ENCODE results near the gene HIPK2. TPM values are rescaled to one million over a fixed set of nuclear protein-coding genes. Genes with fewer than 3 reads are reported as not detected.

Gene HIPK2
- total RNA-seq, 1 donor from 2014 or later: 5.7 TPM

DNA sequence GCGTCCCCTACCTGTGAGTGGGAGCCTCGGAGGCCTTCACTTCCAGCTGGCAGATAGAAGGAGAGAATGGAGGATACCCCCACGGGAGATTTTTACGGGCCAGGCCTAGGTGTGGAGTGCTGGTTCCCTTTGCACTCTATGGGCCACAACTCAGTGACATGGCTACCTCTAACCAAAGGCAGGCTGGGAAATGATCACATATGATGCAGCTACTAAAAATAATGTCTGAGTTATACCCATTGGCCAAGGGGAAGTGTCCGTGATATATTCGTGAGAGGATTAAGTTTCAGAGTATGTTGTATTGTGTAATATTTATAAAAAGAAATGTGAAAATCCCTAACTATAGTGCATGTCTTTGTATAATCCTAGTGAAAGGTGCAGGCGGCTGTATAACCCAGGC lies 13.5 kb upstream of the HIPK2 start:
- Histone ChIP-seq H3K27ac (ENCODE audit: low read depth, low read length) (no peak overlapping the region), H3K4me3 (ENCODE audit: low read length in 3 of 3) (no peak overlapping the region), H3K9me3 (ENCODE audit: control insufficient read depth in 3 of 3, low read length in 3 of 3) (no peaks in the 10 kb centered on the region), H3K4me1 (ENCODE audit: control insufficient read depth in 3 of 3, insufficient read depth in 3 of 3, low read length in 3 of 3) (no peaks in the 10 kb centered on the region), H3K36me3 (ENCODE audit: control insufficient read depth in 3 of 3, insufficient read depth in 3 of 3, low read length in 3 of 3) (no peaks in the 10 kb centered on the region), H3K9ac (ENCODE audit: low read depth in 1 of 3, low read length in 3 of 3) (no peak overlapping the region), H3K27me3 (ENCODE audit: control insufficient read depth in 3 of 3, insufficient read depth in 3 of 3, low read length in 3 of 3) (peaks cover 0 to 3% (median 0%) of the 10 kb centered on the region in 3 donors)

GRCh38 chr7:139784648-139785047 lies 6.8 kb upstream of the HIPK2 start:
- Histone ChIP-seq H3K4me1 (ENCODE audit: control insufficient read depth in 3 of 3, insufficient read depth in 3 of 3, low read length in 3 of 3) (no peaks in the 10 kb centered on the region), H3K9me3 (ENCODE audit: control insufficient read depth in 3 of 3, low read length in 3 of 3) (no peaks in the 10 kb centered on the region), H3K4me3 (ENCODE audit: low read length in 3 of 3) (no peak overlapping the region)

DNA sequence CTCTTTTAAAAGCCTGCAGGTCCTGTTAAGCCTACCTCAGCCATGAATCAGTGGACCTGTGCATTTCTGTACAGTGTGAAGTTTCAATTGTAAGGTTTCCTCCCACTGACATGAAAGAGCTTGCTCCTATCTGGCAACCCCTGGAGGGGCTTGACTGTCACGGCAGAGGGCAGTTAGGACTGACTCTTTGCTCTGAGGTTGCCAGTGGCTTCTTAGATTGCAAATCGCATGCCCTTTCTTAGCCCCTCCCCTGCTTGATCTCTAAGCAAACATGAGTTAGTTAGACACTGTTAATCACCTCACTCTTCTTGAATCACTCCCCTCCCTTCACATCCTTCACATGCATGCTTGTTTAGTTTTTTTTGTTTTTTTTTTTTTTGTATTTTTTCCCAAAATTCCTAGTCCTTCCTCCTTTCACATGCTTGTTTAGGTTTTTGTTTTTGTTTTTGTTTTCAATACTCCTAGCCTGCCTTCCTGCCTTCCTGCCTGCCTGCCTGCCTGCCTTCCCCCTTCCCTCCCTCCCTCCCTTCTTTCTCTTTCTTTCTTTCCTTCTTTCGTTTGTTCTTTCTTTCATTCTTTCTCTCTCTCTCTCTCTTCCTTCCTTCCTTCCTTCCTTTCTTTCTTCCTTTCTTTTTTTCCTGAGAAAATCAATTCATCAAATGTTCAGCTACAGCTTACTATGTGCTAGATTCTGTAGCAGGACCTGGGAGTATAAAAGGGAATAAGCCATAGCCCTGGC lies 6.0 kb upstream of the HIPK2 start:
- no peaks in the 10 kb centered on the region for H3K36me3 ChIP-seq (ENCODE audit: control insufficient read depth in 3 of 3, insufficient read depth in 3 of 3, low read length in 3 of 3)
- H3K27me3 ChIP-seq (ENCODE audit: control insufficient read depth in 3 of 3, insufficient read depth in 3 of 3, low read length in 3 of 3): peaks cover 3 to 10% (median 5%) of the 10 kb centered on the region in 3 donors
- no peak overlapping the region for H3K27ac ChIP-seq (ENCODE audit: low read depth, low read length)
- no peaks in the 10 kb centered on the region for H3K9me3 ChIP-seq (ENCODE audit: control insufficient read depth in 3 of 3, low read length in 3 of 3)
- peaks cover under 1 to 2% (median under 1%) of the 10 kb centered on the region in 3 donors for H3K4me1 ChIP-seq (ENCODE audit: control insufficient read depth in 3 of 3, insufficient read depth in 3 of 3, low read length in 3 of 3)
- H3K9ac ChIP-seq (ENCODE audit: low read depth in 1 of 3, low read length in 3 of 3): no peak overlapping the region
- H3K4me3 ChIP-seq (ENCODE audit: low read length in 3 of 3): no peak overlapping the region

More at GRCh38 chr7:139784648-139785047, 6.8 kb upstream of the HIPK2 start:
- Histone ChIP-seq H3K27ac (ENCODE audit: low read depth, low read length) (no peak overlapping the region), H3K9ac (ENCODE audit: low read depth in 1 of 3, low read length in 3 of 3) (no peak overlapping the region), H3K27me3 (ENCODE audit: control insufficient read depth in 3 of 3, insufficient read depth in 3 of 3, low read length in 3 of 3) (peaks cover 3 to 8% (median 5%) of the 10 kb centered on the region in 3 donors), H3K36me3 (ENCODE audit: control insufficient read depth in 3 of 3, insufficient read depth in 3 of 3, low read length in 3 of 3) (no peaks in the 10 kb centered on the region)

GRCh38 chr7:139782932-139783331 lies 5.1 kb upstream of the HIPK2 start:
- Histone ChIP-seq H3K4me3 (ENCODE audit: low read length in 3 of 3) (no peak overlapping the region), H3K9me3 (ENCODE audit: control insufficient read depth in 3 of 3, low read length in 3 of 3) (no peaks in the 10 kb centered on the region), H3K4me1 (ENCODE audit: control insufficient read depth in 3 of 3, insufficient read depth in 3 of 3, low read length in 3 of 3) (peaks cover 6 to 8% (median 7%) of the 10 kb centered on the region in 3 donors), H3K36me3 (ENCODE audit: control insufficient read depth in 3 of 3, insufficient read depth in 3 of 3, low read length in 3 of 3) (no peaks in the 10 kb centered on the region), H3K27me3 (ENCODE audit: control insufficient read depth in 3 of 3, insufficient read depth in 3 of 3, low read length in 3 of 3) (peaks cover 3 to 10% (median 5%) of the 10 kb centered on the region in 3 donors), H3K9ac (ENCODE audit: low read depth in 1 of 3, low read length in 3 of 3) (no peak overlapping the region), H3K27ac (ENCODE audit: low read depth, low read length) (no peak overlapping the region)

DNA sequence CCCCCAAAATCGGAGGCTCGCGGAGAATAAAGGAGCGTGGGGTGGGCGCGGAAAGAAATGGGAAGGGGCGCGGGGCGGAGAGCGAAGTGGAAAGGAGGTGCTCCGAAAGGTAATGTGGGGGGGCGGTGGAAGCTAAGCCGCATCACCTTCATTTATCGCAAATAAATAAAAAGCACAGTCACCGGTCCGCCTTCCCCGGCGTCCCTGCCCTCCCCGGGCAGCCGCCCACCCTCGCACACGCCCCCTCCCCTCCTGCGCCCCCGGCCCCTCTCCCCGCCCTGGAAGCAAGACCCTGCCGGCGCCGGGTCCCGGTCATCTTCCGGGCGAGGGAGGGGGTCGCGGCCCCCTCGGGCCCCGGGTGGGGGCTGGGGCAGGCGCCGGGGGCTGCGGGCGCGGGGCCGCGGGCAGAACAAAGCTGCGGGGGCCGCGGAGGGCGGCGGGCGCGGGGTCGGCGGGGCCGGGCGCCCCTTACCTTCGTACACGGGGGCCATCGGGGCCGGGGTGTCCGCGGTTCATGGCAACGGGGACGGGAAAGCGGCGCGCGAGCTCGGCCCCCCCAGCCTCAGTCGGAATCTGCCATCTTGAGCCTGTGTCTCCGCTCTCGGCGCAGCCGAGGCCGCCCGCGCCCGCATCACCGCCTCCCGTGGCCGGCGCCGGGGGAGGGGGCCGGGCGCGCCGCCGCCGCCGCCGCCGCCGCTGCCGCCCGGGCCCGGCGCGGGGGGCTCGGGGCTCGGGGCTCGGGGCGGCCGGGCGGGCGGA lies 486 bp downstream of the HIPK2 start:
- peak overlapping the region; percentile 81 for H3K27ac ChIP-seq (ENCODE audit: low read depth, low read length)
- peaks cover 17 to 25% (median 17%) of the 10 kb centered on the region in 3 donors for H3K4me1 ChIP-seq (ENCODE audit: control insufficient read depth in 3 of 3, insufficient read depth in 3 of 3, low read length in 3 of 3)
- no peaks in the 10 kb centered on the region for H3K9me3 ChIP-seq (ENCODE audit: control insufficient read depth in 3 of 3, low read length in 3 of 3)
- H3K4me3 ChIP-seq (ENCODE audit: low read length in 3 of 3): peak overlapping the region; percentile 84 to 95 (median 86)
- H3K36me3 ChIP-seq (ENCODE audit: control insufficient read depth in 3 of 3, insufficient read depth in 3 of 3, low read length in 3 of 3): no peaks in the 10 kb centered on the region
- H3K9ac ChIP-seq (ENCODE audit: low read depth in 1 of 3, low read length in 3 of 3): peak overlapping the region; percentile 88 to 95 (median 90)
- peaks cover 0 to 2% (median 0%) of the 10 kb centered on the region in 3 donors for H3K27me3 ChIP-seq (ENCODE audit: control insufficient read depth in 3 of 3, insufficient read depth in 3 of 3, low read length in 3 of 3)

GRCh38 chr7:139776486-139777132 lies 1.2 kb downstream of the HIPK2 start:
- Histone ChIP-seq H3K27me3 (ENCODE audit: control insufficient read depth in 3 of 3, insufficient read depth in 3 of 3, low read length in 3 of 3) (peaks cover 0 to 2% (median 0%) of the 10 kb centered on the region in 3 donors), H3K36me3 (ENCODE audit: control insufficient read depth in 3 of 3, insufficient read depth in 3 of 3, low read length in 3 of 3) (no peaks in the 10 kb centered on the region), H3K9me3 (ENCODE audit: control insufficient read depth in 3 of 3, low read length in 3 of 3) (no peaks in the 10 kb centered on the region), H3K27ac (ENCODE audit: low read depth, low read length) (peak overlapping the region; percentile 81), H3K4me1 (ENCODE audit: control insufficient read depth in 3 of 3, insufficient read depth in 3 of 3, low read length in 3 of 3) (peaks cover 17 to 25% (median 17%) of the 10 kb centered on the region in 3 donors), H3K9ac (ENCODE audit: low read depth in 1 of 3, low read length in 3 of 3) (peak overlapping the region; percentile 88 to 95 (median 90)), H3K4me3 (ENCODE audit: low read length in 3 of 3) (peak overlapping the region; percentile 84 to 95 (median 86))

DNA sequence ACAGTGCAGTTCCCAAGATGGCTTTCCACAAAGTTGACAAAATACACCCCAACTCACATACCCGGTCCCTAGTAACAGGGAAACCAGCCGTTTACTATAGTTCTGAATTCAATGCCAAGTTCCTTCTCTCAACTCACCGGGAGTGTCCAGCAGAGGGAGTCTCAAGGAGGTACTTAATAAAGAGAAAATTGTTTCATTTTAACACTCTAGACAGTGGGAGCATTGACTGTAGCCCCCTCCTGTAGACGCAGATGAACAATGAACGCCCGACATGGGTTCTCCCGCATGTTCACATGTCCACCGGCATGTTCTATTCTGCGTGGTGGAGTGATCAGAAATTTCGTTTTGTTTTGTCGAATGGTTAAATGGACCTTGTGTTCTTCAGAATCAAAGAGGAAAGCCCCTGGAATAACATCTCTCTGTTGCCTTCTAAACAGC lies 1.9 kb downstream of the HIPK2 start:
- Histone ChIP-seq H3K27me3 (ENCODE audit: control insufficient read depth in 3 of 3, insufficient read depth in 3 of 3, low read length in 3 of 3) (peaks cover 0 to 2% (median 0%) of the 10 kb centered on the region in 3 donors), H3K27ac (ENCODE audit: low read depth, low read length) (peak overlapping the region; percentile 81), H3K9me3 (ENCODE audit: control insufficient read depth in 3 of 3, low read length in 3 of 3) (no peaks in the 10 kb centered on the region), H3K9ac (ENCODE audit: low read depth in 1 of 3, low read length in 3 of 3) (peak overlapping the region; percentile 88 to 95 (median 90)), H3K4me3 (ENCODE audit: low read length in 3 of 3) (peak overlapping the region; percentile 84 to 95 (median 86)), H3K36me3 (ENCODE audit: control insufficient read depth in 3 of 3, insufficient read depth in 3 of 3, low read length in 3 of 3) (no peaks in the 10 kb centered on the region), H3K4me1 (ENCODE audit: control insufficient read depth in 3 of 3, insufficient read depth in 3 of 3, low read length in 3 of 3) (peaks cover 17 to 25% (median 17%) of the 10 kb centered on the region in 3 donors)

GRCh38 chr7:139774376-139774775 lies 3.4 kb downstream of the HIPK2 start:
- peaks cover 17 to 26% (median 17%) of the 10 kb centered on the region in 3 donors for H3K4me1 ChIP-seq (ENCODE audit: control insufficient read depth in 3 of 3, insufficient read depth in 3 of 3, low read length in 3 of 3)
- no peak overlapping the region for H3K27ac ChIP-seq (ENCODE audit: low read depth, low read length)
- H3K36me3 ChIP-seq (ENCODE audit: control insufficient read depth in 3 of 3, insufficient read depth in 3 of 3, low read length in 3 of 3): peaks cover 0 to 5% (median 3%) of the 10 kb centered on the region in 3 donors
- no peaks in the 10 kb centered on the region for H3K27me3 ChIP-seq (ENCODE audit: control insufficient read depth in 3 of 3, insufficient read depth in 3 of 3, low read length in 3 of 3)
- no peak overlapping the region for H3K4me3 ChIP-seq (ENCODE audit: low read length in 3 of 3)
- H3K9ac ChIP-seq (ENCODE audit: low read depth in 1 of 3, low read length in 3 of 3): no peak overlapping the region
- no peaks in the 10 kb centered on the region for H3K9me3 ChIP-seq (ENCODE audit: control insufficient read depth in 3 of 3, low read length in 3 of 3)

DNA sequence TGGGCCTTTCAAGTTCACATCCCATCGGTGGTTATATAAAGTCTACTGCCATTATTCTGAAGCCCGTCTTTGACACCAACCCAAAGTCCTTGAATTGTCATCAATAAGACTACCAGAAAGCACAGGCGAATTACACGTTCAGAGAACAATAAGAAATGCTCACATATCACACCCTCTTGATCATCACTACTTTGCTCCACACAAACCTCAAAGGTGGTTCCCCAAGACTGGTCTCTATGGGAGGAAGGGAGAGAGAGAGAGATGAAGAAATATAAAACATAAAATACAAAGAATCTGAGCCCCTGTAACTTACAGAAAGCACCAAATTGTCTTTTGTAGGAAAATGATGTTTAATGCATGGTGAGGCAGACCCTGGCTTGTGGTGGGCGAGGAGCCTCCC lies 4.4 kb downstream of the HIPK2 start:
- Histone ChIP-seq H3K27me3 (ENCODE audit: control insufficient read depth in 3 of 3, insufficient read depth in 3 of 3, low read length in 3 of 3) (no peaks in the 10 kb centered on the region), H3K36me3 (ENCODE audit: control insufficient read depth in 3 of 3, insufficient read depth in 3 of 3, low read length in 3 of 3) (peaks cover 0 to 5% (median 3%) of the 10 kb centered on the region in 3 donors), H3K4me1 (ENCODE audit: control insufficient read depth in 3 of 3, insufficient read depth in 3 of 3, low read length in 3 of 3) (peaks cover 16 to 31% (median 18%) of the 10 kb centered on the region in 3 donors), H3K9ac (ENCODE audit: low read depth in 1 of 3, low read length in 3 of 3) (no peak overlapping the region), H3K9me3 (ENCODE audit: control insufficient read depth in 3 of 3, low read length in 3 of 3) (no peaks in the 10 kb centered on the region), H3K4me3 (ENCODE audit: low read length in 3 of 3) (no peak overlapping the region), H3K27ac (ENCODE audit: low read depth, low read length) (no peak overlapping the region)

Data from skeletal muscle tissue (tissue), 4 donors.